GM12892 (cell line): ENCODE measurements around the gene ZSCAN1.

Experiments
- POLR2A ChIP-seq: IDR thresholded peaks from 2 replicates; pipeline ENCODE4 v1.6.1; 2011; ENCODE audit warnings: low read depth, low read length, control low read depth
- POLR2AphosphoS5 ChIP-seq: IDR thresholded peaks from 2 replicates; pipeline ENCODE4 v1.6.1; 2011; ENCODE audit warnings: low read depth, low read length, control low read depth
- TAF1 ChIP-seq: IDR thresholded peaks from 2 replicates; pipeline ENCODE4 v1.6.1; 2011; ENCODE audit warnings: low read depth, mild to moderate bottlenecking, control low read depth, low read length, borderline replicate concordance

DNA sequence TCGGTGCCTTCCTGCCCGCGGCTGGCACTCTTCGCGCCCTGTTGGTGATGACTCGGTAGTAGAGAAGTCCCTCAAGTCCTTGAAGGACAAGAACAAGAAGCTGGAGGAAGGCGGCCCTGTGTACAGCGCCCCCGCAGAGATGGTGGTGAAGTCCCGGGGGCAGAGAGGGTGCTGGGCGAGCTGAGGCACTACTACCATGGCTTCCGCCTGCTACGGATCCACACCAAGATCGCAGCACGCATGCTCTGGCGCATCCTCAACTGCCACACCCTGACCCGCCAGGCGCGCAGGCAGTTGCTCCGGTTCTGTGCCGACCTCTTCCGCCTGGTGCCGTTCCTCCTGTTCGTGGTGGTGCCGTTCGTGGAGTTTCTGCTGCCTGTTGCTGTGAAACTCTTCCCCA, 11.1 kb downstream of the ZSCAN1 start:
- TF ChIP-seq POLR2A = no peak
- no peak for TF ChIP-seq POLR2AphosphoS5
- no peak for TF ChIP-seq TAF1
